Measurements from ENCODE around the gene HS2ST1.
A peak's percentile ranks its signal among the peaks of the same experiment; 100 is the strongest.
"Not testable (repeated sequence)": the region's sequence is repeated elsewhere in the genome, so short reads cannot be mapped to it uniquely, and the experiment has no call there.

Gene HS2ST1

DNA sequence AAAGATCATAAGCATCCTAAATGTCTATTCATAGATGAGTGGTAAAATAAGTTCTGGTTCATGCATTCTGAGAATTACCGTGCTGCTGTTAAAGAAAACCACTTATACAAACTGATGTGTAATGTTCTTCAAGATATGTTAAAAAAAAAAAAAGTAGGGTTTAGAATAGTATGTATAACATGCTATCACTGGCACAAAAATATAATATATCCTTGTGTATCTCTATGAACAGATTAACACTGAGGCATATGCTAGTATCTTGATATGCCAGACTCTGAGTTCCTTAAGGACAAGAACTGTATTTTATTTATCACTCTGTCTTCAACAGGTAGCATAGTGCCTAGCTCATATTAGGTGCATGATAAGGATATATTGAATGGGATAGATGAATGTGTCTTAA lies 108.9 kb downstream of the HS2ST1 start:
- no peak for DNase-seq (ENCODE audit: low spot score)

DNA sequence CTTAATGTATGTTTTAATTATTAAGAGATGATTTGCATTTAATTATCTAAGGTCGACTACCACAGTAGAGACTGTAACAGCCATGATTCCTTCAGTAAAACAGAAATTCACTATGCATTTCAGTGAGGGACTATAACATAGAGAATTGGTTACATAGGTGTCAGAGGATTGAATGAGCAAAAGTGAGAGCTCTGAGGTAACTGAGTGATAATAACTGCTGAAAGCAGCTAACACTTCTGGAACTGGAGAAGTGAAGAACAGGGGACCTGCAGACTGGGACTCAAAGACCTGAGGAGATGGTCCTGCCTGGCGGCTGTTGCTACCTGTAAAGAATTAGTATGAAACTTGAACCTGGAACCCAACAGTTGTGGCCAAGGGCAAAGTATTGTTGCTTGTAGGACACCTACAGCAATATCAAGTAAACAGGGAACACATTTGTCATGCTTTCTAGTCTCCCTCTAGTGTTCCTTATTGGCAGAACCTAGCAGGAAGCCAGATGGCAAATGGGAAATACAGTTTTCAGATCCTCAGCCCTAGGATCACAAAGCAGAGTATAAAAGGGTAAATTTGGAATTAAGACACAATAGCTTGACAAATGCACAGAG lies 110.6 kb downstream of the HS2ST1 start:
- DNase-seq (ENCODE audit: low spot score): peak; percentile 47

- not testable (repeated sequence) for DNase-seq (ENCODE audit: low spot score)
These were observed 113.1 kb downstream of the HS2ST1 start for GRCh38 chr1:87027561-87027960.

DNA sequence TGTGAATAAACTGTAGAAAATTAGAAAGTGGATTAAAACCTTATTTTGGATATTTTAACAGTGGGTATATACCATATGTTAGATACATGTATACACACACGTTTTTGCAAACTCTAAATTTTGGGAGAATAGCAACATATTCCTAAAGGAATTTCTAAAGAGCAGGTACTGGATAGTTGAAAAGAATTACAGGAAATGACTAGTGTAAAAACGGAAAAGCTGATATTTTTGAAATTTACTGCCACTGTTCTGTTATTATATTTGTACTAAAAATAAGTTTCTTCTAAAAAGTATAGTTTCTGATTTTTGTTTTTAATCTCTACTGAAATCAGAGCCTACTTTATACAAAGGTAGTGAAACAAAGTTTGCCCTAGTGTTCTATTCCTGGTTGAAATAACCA lies 114.1 kb downstream of the HS2ST1 start:
- no peak for DNase-seq (ENCODE audit: low spot score)

DNA sequence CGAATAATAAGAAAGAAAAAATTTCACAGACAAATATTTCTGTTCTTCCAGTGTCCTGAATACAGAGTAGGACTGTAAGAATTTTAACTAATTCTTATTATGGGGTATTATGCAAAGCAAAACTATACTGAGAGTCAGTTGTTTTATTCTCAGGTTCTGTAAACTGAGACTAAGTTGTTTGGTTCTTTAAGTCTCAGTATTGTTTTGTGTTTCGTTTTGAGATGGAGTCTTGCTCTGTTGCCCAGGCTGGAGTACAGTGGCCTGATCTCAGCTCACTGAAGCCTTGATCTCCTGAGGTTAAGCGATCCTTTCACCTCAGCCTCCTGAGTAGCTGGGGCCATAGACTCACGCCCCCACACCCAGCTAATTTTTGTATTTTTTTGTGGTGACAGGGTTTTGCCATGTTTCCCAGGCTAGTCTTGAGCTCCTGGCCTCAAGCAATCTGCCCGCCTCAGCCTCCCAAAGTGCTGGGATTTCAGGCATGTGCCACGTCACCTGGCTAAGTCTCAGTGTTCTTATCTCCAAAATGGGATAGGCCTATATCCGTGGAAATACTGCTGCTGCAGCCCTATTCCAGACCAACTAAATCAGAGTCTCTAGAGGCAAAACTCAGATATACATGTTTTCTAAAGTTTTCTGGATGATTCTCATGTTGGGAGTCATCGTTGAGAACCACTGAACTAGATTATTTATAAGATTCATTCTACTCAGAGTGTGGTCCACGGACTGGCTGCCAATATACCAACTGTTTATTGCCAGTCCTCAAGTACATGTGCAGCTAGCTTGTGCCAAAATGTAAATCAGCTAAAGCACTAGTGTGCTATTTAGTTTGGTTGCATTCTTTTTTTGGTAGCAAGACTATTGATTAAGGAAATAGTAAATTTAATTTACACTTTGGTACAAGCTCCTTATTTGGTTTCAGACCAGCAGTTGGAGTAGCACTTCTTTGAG lies 116.6 kb downstream of the HS2ST1 start:
- no peak for DNase-seq (ENCODE audit: low spot score)

GRCh38 chr1:87034351-87034750 lies 119.9 kb downstream of the HS2ST1 start:
- DNase-seq (ENCODE audit: low spot score): no peak

DNA sequence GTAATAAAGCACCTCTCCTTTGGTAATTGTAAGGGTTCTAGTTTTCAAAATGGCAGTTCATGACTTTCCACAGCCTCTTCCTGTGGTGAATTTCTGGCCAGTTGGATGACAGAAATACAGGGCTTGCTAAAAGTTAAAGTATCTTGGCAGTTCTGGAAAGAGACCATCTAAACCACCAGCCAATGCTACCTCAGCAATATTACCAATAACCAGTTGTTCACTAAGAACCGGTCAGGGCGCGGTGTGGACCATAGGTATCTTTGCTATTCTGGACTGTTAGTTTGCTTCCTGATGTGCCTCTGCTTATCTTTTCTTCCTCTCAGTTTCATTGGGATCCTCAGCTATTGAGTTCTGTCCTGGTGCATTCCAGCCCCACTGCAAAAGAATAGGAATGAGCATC lies 124.7 kb downstream of the HS2ST1 start:
- DNase-seq (ENCODE audit: low spot score): no peak

DNA sequence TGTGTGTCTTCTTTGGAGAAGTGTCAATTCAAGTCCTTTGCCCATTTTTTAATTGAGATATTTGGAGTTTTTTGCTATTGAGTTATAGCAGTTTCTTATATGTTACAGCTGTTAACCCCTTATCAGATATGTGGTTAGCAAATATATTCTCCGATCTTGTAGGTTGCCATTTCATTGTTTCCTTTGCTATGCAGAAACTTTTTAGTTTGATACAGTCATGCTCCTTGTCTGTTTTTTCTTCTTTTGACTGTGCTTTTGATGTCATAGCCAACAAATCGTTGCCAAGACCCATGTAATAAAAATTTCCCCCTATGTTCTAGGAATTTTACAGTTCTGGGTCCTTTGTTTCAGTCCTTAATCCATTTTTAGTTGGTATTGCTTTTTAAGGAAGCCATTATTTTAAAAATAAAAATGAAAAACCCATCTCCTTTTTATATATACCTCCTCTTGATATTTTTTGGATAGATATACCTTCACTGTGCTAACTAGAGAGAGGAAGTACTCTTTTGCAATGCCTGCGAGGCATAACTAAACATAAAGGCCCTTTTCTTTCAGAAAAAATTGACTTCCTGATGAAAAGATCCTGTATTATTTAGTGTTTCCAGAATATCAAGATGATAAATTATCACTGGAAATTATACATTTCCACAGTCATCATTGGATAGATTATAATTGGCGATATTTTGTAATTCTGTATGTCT lies 127.8 kb downstream of the HS2ST1 start:
- DNase-seq (ENCODE audit: low spot score): no peak

DNA sequence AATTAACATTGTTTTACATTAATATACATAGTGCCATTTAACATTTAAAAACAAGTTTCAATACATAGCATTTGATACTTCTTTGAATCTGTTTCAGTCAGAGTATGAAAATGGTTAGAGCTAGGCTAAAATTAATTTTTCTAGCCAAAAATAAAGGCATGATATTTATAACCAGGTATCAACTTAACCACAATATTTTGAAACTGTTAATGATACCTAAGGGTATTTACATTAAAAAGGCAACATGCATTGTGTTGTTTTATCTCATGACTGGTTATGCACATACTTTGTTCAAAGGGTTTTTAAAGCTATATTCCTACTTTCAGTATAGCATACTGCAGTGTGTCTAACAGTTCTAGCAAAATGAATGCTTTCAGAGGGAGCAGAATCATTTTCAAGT lies 130.0 kb downstream of the HS2ST1 start:
- no peak for DNase-seq (ENCODE audit: low spot score)

DNA sequence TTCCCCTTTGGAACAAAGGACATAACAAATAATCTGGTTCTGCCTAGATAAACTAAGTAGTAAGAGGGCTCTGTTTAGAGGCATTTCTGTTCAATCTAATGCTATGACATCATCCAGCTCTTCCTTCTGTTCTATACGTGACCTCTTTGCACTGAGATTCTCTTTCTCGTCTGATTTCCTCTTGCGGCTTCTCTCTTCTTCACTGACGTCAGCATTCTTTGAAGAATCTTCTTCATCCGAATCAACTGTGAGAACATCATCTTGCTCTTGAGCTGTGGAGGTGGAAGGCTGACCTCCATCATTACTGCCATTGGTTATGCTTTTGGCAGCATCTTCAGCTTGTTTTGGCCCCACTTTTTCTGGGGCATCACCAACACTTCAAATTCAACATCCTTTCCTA lies 130.4 kb downstream of the HS2ST1 start:
- no peak for DNase-seq (ENCODE audit: low spot score)

DNA sequence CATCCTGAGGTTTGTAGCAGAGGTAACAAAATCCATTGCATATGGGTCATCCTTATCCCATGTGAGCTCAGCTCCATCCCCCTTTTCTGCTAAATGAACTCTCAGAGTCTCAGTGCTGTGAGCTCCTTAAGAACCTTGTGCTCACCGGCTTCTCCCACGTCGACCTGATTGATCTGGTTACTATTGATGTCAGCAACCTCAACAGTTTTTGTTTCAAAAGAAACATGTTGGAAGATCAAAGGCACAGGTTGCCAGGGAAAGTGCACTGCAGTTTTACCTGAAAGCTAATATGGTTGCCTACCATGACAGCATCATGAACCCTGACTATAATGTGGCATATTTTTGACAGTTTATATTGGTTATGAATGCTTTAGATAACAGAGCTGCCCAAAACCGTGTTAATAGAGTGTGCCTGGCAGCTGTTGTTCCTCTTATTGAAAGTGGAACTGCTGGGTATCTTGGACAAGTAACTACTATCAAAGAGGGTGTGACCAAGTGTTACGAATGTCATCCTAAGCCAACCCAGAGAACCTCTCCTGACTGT lies 131.4 kb downstream of the HS2ST1 start:
- DNase-seq (ENCODE audit: low spot score): no peak

DNA sequence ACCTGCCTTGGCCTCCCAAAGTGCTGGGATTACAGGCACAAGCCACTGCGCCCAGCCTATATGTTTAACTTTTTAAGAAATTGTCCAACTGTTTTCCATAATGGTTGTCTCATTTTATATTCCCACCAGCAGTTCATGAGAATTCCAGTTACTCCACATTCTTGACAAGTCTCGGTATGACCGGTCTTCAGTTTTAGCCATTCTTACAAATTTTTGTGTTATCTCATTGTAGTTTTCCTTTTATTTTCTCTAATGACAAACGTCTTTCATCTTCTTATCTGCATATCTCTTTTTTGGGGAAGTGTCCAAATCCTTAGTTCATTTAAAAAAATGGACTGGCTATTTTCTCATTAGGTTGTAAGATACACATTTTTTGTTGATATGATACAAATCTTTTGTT lies 132.5 kb downstream of the HS2ST1 start:
- DNase-seq (ENCODE audit: low spot score): no peak

- no peak for DNase-seq (ENCODE audit: low spot score)
These were observed 133.8 kb downstream of the HS2ST1 start for GRCh38 chr1:87048237-87048636.

- DNase-seq (ENCODE audit: low spot score): no peak
These were observed 137.5 kb downstream of the HS2ST1 start for GRCh38 chr1:87051965-87052364.

GRCh38 chr1:87052400-87052799 lies 138.0 kb downstream of the HS2ST1 start:
- no peak for DNase-seq (ENCODE audit: low spot score)

GRCh38 chr1:87052961-87053360 lies 138.5 kb downstream of the HS2ST1 start:
- no peak for DNase-seq (ENCODE audit: low spot score)

GRCh38 chr1:87053446-87053845 lies 139.0 kb downstream of the HS2ST1 start:
- DNase-seq (ENCODE audit: low spot score): no peak

GRCh38 chr1:87056974-87057373 lies 142.5 kb downstream of the HS2ST1 start:
- DNase-seq (ENCODE audit: low spot score): no peak

DNA sequence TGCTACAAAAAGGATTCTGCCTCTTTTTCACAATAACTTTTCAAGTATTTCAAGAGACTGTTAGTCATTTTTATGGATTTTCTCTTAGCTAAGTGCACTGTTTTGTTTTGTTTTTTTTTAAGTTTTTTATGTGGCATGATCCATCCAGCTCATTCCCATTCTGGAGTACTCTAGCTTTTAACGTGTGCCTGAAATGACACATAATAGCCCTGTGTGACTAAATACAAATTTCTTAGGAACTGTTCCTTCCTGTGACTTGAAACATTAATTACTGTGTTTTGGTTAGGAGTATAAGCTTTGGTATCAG lies 143.9 kb downstream of the HS2ST1 start:
- DNase-seq (ENCODE audit: low spot score): no peak

DNA sequence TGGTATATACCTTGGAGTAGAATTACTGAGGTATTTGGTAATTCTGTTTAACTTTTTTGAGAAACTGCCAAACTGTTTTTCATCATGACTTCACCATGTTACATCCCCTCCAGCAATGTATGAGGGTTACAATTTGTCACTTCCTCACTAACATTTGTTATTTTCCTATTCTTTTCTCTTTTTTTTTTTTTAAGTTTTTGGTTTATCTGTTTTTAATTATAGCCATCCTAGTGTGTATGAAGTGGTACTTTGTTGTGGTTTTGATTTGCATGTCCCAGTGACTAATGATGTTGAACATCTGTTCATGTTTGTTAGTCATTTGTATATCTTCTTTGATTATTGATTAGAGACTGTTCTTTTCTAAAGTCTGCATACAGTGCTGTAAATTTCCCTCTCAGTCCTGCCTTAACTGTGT lies 147.3 kb downstream of the HS2ST1 start:
- no peak for DNase-seq (ENCODE audit: low spot score)

GRCh38 chr1:87062687-87063086 lies 148.3 kb downstream of the HS2ST1 start:
- DNase-seq (ENCODE audit: low spot score): no peak

DNA sequence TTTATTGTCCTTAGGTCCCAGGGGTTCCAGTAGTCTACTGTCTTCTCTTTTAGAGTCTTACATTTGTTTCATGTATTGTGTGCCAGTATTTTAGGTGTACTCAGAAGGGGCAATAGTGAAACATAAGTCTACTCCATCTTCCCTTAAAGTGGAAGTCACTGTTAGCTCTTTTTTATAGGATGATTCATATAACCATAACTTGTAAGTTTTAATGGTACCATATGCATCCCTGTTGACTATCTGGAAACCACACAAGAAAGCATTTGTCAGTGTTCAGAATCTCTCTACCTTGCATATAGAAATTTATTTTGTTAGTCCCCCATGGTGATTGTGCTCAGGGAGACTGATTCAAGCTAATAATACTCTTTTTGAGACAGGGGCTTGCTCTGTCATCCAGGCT lies 149.9 kb downstream of the HS2ST1 start:
- no peak for DNase-seq (ENCODE audit: low spot score)

GRCh38 chr1:87064986-87065385 lies 150.6 kb downstream of the HS2ST1 start:
- no peak for DNase-seq (ENCODE audit: low spot score)

Measured in kidney tubule cell (primary cell).